ENCODE data around the gene PRSS2.

The PRSS2 gene

DNA sequence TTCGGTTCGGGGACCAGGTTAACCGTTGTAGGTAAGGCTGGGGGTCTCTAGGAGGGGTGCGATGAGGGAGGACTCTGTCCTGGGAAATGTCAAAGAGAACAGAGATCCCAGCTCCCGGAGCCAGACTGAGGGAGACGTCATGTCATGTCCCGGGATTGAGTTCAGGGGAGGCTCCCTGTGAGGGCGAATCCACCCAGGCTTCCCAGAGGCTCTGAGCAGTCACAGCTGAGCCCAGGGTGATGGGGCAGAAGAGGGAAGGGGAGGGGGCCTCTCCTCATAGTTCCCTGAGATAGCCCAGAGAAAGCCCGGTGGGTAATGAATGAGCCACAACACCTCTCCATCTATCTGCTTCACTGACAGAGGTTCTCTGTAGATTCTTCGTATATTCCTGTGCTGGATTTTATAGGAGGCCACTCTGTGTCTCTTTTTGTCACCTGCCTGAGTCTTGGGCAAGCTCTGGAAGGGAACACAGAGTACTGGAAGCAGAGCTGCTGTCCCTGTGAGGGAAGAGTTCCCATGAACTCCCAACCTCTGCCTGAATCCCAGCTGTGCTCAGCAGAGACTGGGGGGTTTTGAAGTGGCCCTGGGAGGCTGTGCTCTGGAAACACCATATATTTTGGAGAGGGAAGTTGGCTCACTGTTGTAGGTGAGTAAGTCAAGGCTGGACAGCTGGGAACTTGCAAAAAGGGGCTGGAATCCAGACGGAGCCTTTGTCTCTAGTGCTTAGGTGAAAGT is 16.4 kb downstream of the PRSS2 start:
- DNase-seq (ENCODE audit: low spot score): no peak

DNA sequence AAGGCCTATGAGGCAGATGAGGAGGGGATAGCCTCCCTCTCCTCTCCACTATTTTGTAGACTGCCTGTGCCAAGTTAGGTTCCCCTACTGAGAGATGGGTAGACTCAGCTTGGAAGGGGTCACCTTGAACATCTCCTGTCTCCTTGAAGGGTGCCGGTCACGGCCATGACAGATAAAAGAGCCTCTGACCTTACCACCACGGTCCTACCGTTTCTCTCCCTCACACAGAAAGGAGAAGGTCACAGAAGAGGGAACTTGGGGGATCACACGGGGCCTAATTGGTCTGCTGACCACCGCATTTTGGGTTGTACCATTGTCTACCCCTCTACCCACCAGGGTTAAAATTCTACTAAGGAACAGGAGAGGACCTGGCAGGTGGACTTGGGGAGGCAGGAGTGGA is 17.0 kb downstream of the PRSS2 start:
- DNase-seq (ENCODE audit: low spot score): no peak

DNA sequence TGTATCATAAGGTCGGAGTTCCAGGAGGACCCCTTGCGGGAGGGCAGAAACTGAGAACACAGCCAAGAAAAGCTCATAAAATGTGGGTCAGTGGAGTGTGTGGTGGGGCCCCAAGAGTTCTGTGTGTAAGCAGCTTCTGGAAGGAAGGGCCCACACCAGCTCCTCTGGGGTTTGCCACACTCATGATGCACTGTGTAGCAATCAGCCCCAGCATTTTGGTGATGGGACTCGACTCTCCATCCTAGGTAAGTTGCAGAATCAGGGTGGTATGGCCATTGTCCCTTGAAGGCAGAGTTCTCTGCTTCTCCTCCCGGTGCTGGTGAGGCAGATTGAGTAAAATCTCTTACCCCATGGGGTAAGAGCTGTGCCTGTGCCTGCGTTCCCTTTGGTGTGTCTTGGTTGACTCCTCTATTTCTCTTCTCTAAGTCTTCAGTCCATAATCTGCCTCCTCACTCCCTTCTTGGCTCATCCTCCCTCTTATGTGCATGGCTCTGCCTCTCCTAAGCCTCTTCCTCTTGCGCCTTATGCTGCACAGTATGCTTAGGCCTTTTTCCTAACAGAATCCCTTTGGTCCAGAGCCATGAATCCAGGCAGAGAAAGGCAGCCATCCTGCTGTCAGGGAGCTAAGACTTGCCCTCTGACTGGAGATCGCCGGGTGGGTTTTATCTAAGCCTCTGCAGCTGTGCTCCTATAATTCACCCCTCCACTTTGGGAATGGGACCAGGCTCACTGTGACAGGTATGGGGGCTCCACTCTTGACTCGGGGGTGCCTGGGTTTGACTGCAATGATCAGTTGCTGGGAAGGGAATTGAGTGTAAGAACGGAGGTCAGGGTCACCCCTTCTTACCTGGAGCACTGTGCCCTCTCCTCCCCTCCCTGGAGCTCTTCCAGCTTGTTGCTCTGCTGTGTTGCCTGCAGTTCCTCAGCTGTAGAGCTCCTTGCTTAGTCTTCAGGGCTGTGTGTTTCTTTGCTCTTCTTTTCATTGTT is 17.8 kb downstream of the PRSS2 start:
- no peak for DNase-seq (ENCODE audit: low spot score)

GRCh38 chr7:142789441-142789840 is 18.7 kb downstream of the PRSS2 start:
- DNase-seq (ENCODE audit: low spot score): no peak

DNA sequence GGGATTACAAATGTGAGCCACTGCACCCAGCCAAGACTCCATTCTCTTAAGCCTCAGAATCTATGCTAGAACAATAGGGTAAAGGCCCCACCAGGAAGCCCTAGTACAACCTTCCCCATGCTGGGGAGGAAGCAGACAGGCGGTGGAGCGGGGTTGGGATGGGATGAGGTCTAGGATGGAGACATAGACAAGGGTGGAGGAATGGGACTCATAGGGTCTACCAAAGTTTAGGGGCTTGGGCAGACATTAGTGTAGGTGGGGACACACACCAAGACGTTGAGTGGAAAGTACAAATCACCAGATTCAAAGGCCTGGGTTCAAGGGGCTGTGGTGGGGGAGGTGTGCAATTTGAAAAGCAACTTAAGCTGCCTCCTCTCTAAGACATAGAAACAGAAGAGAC is 19.3 kb downstream of the PRSS2 start:
- DNase-seq (ENCODE audit: low spot score): no peak

DNA sequence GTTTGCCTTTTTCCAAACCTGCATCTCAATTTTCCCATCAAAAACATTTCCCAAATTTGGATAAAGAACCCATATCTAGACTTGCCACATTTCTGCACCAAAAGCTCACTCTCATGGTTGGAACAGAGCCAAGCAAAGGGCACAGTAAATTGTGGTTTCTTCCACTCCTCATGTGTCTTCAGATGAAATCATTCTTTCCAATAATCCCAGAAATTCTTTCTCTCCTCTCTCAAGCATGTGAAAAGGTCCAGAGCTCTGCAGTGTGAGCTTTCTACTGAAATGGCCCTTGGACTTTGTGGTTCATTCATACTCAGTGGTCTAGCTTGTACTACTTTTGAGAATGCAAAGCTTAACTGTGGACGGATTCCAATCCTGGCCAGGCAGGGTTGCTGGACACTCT is 19.8 kb downstream of the PRSS2 start:
- DNase-seq (ENCODE audit: low spot score): no peak

DNA sequence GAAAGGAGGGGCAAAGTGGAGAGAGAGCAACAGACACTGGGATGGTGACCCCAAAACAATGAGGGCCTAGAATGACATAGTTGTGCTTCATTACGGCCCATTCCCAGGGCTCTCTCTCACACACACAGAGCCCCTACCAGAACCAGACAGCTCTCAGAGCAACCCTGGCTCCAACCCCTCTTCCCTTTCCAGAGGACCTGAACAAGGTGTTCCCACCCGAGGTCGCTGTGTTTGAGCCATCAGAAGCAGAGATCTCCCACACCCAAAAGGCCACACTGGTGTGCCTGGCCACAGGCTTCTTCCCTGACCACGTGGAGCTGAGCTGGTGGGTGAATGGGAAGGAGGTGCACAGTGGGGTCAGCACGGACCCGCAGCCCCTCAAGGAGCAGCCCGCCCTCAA is 20.7 kb downstream of the PRSS2 start:
- DNase-seq (ENCODE audit: low spot score): no peak

DNA sequence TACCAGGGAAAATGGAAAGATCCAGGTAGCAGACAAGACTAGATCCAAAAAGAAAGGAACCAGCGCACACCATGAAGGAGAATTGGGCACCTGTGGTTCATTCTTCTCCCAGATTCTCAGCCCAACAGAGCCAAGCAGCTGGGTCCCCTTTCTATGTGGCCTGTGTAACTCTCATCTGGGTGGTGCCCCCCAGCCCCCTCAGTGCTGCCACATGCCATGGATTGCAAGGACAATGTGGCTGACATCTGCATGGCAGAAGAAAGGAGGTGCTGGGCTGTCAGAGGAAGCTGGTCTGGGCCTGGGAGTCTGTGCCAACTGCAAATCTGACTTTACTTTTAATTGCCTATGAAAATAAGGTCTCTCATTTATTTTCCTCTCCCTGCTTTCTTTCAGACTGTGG is 21.4 kb downstream of the PRSS2 start:
- DNase-seq (ENCODE audit: low spot score): no peak

DNA sequence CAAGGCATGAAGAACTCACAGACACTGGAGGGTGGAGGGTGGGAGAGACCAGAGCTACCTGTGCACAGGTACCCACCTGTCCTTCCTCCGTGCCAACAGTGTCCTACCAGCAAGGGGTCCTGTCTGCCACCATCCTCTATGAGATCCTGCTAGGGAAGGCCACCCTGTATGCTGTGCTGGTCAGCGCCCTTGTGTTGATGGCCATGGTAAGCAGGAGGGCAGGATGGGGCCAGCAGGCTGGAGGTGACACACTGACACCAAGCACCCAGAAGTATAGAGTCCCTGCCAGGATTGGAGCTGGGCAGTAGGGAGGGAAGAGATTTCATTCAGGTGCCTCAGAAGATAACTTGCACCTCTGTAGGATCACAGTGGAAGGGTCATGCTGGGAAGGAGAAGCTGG is 21.8 kb downstream of the PRSS2 start:
- no peak for DNase-seq (ENCODE audit: low spot score)

- DNase-seq (ENCODE audit: low spot score): no peak
Observed at GRCh38 chr7:142793156-142793555, 22.4 kb downstream of the PRSS2 start.

GRCh38 chr7:142795339-142795863 is 24.6 kb downstream of the PRSS2 start:
- DNase-seq (ENCODE audit: low spot score): no peak

DNA sequence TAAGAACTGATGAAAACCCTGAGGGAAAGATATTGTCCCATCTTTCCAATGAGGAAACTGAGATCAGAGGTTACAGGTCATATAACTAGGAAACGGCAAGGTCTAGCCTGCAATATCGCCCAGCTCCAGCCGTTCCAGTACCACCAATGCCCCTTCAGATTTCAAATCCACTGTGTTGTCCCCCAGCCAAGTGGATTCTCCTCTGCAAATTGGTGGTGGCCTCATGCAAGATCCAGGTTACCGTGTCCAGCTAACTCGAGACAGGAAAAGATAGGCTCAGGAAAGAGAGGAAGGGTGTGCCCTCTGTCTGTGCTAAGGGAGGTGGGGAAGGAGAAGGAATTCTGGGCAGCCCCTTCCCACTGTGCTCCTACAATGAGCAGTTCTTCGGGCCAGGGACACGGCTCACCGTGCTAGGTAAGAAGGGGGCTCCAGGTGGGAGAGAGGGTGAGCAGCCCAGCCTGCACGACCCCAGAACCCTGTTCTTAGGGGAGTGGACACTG is 25.3 kb downstream of the PRSS2 start:
- no peak for DNase-seq (ENCODE audit: low spot score)

DNA sequence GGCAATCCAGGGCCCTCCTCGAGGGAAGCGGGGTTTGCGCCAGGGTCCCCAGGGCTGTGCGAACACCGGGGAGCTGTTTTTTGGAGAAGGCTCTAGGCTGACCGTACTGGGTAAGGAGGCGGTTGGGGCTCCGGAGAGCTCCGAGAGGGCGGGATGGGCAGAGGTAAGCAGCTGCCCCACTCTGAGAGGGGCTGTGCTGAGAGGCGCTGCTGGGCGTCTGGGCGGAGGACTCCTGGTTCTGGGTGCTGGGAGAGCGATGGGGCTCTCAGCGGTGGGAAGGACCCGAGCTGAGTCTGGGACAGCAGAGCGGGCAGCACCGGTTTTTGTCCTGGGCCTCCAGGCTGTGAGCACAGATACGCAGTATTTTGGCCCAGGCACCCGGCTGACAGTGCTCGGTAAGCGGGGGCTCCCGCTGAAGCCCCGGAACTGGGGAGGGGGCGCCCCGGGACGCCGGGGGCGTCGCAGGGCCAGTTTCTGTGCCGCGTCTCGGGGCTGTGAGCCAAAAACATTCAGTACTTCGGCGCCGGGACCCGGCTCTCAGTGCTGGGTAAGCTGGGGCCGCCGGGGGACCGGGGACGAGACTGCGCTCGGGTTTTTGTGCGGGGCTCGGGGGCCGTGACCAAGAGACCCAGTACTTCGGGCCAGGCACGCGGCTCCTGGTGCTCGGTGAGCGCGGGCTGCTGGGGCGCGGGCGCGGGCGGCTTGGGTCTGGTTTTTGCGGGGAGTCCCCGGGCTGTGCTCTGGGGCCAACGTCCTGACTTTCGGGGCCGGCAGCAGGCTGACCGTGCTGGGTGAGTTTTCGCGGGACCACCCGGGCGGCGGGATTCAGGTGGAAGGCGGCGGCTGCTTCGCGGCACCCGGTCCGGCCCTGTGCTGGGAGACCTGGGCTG is 26.0 kb downstream of the PRSS2 start:
- no peak for DNase-seq (ENCODE audit: low spot score)

- no peak for DNase-seq (ENCODE audit: low spot score)
Observed at GRCh38 chr7:142797391-142798377, 26.9 kb downstream of the PRSS2 start.

DNA sequence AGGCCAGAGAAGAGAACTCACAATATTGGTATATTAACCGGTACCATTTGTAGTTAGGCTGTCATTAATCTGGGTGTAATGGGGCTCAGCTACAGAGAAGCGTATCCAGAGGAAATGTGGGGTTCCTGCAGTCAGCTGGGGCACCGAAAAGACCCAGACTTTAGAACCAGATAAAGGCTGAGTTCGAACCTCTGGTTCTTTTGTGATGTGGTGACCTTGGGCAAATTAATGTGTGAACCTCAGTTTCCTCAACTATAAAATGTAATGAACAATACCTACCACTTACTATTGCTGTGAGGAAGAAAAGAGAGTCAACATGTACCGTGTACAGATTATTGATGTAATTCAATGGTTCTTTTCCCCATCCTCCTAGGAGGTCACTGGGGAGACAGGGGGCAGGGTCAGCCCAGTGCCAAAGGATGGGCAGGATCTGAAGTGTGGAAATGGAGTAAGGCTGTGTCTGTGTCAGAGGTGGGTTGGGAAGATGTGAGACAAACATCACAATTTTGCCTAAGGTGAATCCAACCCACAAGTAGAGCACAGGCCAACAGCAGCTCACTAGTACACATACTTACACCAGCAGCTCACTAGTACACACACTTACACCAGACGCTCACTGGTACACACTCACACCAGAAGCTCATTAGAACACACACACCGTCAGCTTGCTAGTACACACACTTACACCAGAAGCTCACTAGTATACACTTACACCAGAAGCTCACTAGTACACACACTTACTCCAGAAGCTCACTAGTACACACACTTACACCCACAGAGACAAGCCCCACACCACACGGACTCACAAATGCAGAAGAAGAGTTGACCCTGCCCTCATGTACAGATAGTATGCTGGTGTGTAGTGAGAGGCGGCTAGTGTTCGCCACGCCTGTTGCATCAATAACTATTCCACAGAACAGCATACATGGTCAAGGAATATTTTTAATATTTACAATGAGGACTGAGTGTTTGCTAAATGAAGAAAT is 28.0 kb downstream of the PRSS2 start:
- DNase-seq (ENCODE audit: low spot score): no peak

GRCh38 chr7:142799437-142799835 is 28.7 kb downstream of the PRSS2 start:
- DNase-seq (ENCODE audit: low spot score): no peak

- no peak for DNase-seq (ENCODE audit: low spot score)
Observed at GRCh38 chr7:142800088-142800487, 29.3 kb downstream of the PRSS2 start.

DNA sequence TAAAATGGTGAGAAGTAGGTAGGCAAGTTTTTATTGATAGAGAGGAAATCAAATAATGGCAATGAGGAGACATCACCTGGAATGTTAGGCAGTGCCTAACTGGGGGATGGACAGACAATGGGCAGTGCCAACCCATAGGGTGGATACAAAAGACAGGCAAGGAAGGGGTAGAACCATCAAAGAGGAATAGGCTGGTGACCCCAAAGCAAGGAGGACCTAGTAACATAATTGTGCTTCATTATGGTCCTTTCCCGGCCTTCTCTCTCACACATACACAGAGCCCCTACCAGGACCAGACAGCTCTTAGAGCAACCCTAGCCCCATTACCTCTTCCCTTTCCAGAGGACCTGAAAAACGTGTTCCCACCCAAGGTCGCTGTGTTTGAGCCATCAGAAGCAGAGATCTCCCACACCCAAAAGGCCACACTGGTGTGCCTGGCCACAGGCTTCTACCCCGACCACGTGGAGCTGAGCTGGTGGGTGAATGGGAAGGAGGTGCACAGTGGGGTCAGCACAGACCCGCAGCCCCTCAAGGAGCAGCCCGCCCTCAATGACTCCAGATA is 30.0 kb downstream of the PRSS2 start:
- no peak for DNase-seq (ENCODE audit: low spot score)

All from HuH-7.5 (cell line).